Pancreas (tissue), 10 donors: Measurements from ENCODE around the gene ICAM4. TPM values are rescaled to one million over a fixed set of nuclear protein-coding genes. Genes with fewer than 3 reads are reported as not detected.

ENCODE experiments used
- ATAC-seq, 4 donors: fragments of 200-7000 bp; cut with Tn5 transposase; one replicate each; pipeline versions ENCODE4 v1.8.0 to v1.9.1; 2020; ENCODE audit warnings: mild to moderate bottlenecking in 4 of 4, moderate library complexity in 4 of 4
- DNase-seq, 6 donors: peaks; one replicate each; pipeline ENCODE4 v3.0.0-alpha.2; 2020
- FAIRE-seq: peaks from 2 replicates; lab custom pipeline; 2012; peaks lifted over from hg19 to GRCh38; lab: Jason Lieb, UNC
- H3K27ac ChIP-seq, 4 donors: fragments of 200-600 bp; sonication (generic); 1 replicate in 3 of 4; 2 replicates in 1 of 4; pipeline versions ENCODE4 v1.5.0 to v1.8.0; 2020
- H3K27me3 ChIP-seq, 4 donors: fragments of 200-600 bp; one replicate each; pipeline ENCODE4 v1.8.0; 2021
- H3K36me3 ChIP-seq, 3 donors: fragments of 200-600 bp; sonication (generic) in 1 of 3; one replicate each; pipeline versions ENCODE4 v1.5.0 to v1.8.0; 2020 to 2021
- H3K4me1 ChIP-seq, 3 donors: fragments of 200-600 bp; one replicate each; pipeline ENCODE4 v1.8.0; 2021
- H3K4me3 ChIP-seq, 4 donors: fragments of 200-600 bp; sonication (generic) in 2 of 4; one replicate each; pipeline versions ENCODE4 v1.5.0 to v1.8.0; 2020 to 2021
- H3K9me3 ChIP-seq, 4 donors: fragments of 200-600 bp; one replicate each; pipeline ENCODE4 v1.8.0; 2021
- WGBS, 2 donors: extraction: QIAGEN DNeasy Blood & Tissue Kit; methylation state at CpG; one replicate each; pipeline ENCODE4 v1.1.7; 2013; 5-methylcytosine and 5-hydroxymethylcytosine counted together
- intact Hi-C, 3 donors: fragments of 100-400 bp; cut with DNase I; formaldehyde crosslinking; loops; one replicate each; pipeline versions ENCODE4 v1.11.1 to v1.14.2; 2022
- polyA plus RNA-seq, 2 donors: library from polyadenylated mRNA; stranded (reverse); fragments of 200-250 nt; gene quantifications; one replicate each; pipeline ENCODE4 v1.2.3, GENCODE V29; 2013
- total RNA-seq, 6 donors: library from RNA; stranded (reverse); fragmentation: NEBNext Ultra II Directional in 4 of 6; extraction: Animal tissue kit (Norgen Biotek cat#: 25700) in 4 of 6; gene quantifications; one replicate each; pipeline versions ENCODE4 v1.2.1 to v1.2.4, GENCODE V29; 2021 to 2023
- TF ChIP-seq, protein P1 (sequence below), 4 donors: fragments of 200-600 bp; sonication (generic) in 3 of 4; IDR thresholded peaks; one replicate each; pipeline versions ENCODE4 v1.5.0 to v1.8.0; 2021; ENCODE audit warnings: antibody characterized with exemption in 4 of 4
- donor health status: healthy with polysubstance abuse.
- donor health status: DM: no; HTN: no; CAD: no; lungs with moderate emphysema.
- donor health status: DM: no; HTN: no; CAD: no.
- donor health status: control.
- donor health status: control.
- donor health status: Bipolar disorder and iron deficiency.
- donor health status: DM: yes; HTN: yes; CAD: no.
- donor health status: DM: no; HTN: no; CAD: no.
- donor health status: DM: no; HTN: no; CAD: no.
- donor health status: DM: yes; HTN: yes; CAD: no.

The ICAM4 gene
- total and polyA plus RNA-seq, 8 donors: 0.13 to 0.56 (median 0.21) TPM; not detected in 2

DNA sequence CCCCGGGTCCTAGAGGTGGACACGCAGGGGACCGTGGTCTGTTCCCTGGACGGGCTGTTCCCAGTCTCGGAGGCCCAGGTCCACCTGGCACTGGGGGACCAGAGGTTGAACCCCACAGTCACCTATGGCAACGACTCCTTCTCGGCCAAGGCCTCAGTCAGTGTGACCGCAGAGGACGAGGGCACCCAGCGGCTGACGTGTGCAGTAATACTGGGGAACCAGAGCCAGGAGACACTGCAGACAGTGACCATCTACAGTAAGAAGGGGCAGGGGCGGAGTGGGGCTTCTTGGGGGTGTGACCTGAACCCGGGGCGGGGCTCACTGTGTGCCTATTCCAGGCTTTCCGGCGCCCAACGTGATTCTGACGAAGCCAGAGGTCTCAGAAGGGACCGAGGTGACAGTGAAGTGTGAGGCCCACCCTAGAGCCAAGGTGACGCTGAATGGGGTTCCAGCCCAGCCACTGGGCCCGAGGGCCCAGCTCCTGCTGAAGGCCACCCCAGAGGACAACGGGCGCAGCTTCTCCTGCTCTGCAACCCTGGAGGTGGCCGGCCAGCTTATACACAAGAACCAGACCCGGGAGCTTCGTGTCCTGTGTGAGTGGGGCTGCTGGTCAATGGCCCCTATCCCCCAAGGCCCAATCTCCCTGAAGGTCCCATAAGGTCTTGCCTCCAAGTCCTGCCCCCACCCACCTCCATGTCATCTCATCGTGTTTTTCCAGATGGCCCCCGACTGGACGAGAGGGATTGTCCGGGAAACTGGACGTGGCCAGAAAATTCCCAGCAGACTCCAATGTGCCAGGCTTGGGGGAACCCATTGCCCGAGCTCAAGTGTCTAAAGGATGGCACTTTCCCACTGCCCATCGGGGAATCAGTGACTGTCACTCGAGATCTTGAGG, 2.4 kb upstream of the ICAM4 start:
- no peak overlapping the region for H3K27ac ChIP-seq
- no peaks in the 10 kb centered on the region for H3K9me3 ChIP-seq
- no peak for DNase-seq
- H3K27me3 ChIP-seq: peaks cover 0 to 9% (median 6%) of the 10 kb centered on the region in 4 donors
- peaks cover 0 to 10% (median 0%) of the 10 kb centered on the region in 3 donors for H3K4me1 ChIP-seq
- no peak for FAIRE-seq
- intact Hi-C loops: no loop called here
- H3K4me3 ChIP-seq: no peak overlapping the region
- ATAC-seq: no peak
- TF ChIP-seq, protein P1, sequence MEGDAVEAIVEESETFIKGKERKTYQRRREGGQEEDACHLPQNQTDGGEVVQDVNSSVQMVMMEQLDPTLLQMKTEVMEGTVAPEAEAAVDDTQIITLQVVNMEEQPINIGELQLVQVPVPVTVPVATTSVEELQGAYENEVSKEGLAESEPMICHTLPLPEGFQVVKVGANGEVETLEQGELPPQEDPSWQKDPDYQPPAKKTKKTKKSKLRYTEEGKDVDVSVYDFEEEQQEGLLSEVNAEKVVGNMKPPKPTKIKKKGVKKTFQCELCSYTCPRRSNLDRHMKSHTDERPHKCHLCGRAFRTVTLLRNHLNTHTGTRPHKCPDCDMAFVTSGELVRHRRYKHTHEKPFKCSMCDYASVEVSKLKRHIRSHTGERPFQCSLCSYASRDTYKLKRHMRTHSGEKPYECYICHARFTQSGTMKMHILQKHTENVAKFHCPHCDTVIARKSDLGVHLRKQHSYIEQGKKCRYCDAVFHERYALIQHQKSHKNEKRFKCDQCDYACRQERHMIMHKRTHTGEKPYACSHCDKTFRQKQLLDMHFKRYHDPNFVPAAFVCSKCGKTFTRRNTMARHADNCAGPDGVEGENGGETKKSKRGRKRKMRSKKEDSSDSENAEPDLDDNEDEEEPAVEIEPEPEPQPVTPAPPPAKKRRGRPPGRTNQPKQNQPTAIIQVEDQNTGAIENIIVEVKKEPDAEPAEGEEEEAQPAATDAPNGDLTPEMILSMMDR (IDR thresholded peaks at IDR 0.05): no peak
- 75 to 87% methylated on average over 34 of the region's 34 CpGs for WGBS, 2 donors
- no peaks in the 10 kb centered on the region for H3K36me3 ChIP-seq

DNA sequence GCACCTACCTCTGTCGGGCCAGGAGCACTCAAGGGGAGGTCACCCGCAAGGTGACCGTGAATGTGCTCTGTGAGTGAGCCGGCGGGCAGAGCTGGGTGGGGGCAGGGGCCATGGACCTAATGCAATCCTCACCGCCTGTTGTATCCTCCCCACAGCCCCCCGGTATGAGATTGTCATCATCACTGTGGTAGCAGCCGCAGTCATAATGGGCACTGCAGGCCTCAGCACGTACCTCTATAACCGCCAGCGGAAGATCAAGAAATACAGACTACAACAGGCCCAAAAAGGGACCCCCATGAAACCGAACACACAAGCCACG, 1.8 kb upstream of the ICAM4 start:
- Histone ChIP-seq H3K4me1 (peaks cover 0 to 16% (median 0%) of the 10 kb centered on the region in 3 donors), H3K36me3 (no peaks in the 10 kb centered on the region), H3K9me3 (no peaks in the 10 kb centered on the region), H3K27me3 (peaks cover 0 to 9% (median 6%) of the 10 kb centered on the region in 4 donors), H3K27ac (no peak overlapping the region), H3K4me3 (no peak overlapping the region)
- 87 to 94% methylated on average over 13 of the region's 13 CpGs for WGBS, 2 donors
- DNase-seq: no peak
- ATAC-seq: no peak
- intact Hi-C loops: no loop called here
- FAIRE-seq: no peak
- TF ChIP-seq, protein P1 (IDR thresholded peaks at IDR 0.05): no peak

DNA sequence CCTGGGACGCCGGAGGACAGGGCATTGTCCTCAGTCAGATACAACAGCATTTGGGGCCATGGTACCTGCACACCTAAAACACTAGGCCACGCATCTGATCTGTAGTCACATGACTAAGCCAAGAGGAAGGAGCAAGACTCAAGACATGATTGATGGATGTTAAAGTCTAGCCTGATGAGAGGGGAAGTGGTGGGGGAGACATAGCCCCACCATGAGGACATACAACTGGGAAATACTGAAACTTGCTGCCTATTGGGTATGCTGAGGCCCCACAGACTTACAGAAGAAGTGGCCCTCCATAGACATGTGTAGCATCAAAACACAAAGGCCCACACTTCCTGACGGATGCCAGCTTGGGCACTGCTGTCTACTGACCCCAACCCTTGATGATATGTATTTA, 1.4 kb upstream of the ICAM4 start:
- no peak for FAIRE-seq
- H3K27me3 ChIP-seq: peaks cover 0 to 14% (median 6%) of the 10 kb centered on the region in 4 donors
- H3K27ac ChIP-seq: no peak overlapping the region
- H3K9me3 ChIP-seq: no peaks in the 10 kb centered on the region
- WGBS, 2 donors: 83 to 94% methylated on average over 4 of the region's 4 CpGs
- H3K4me1 ChIP-seq: peaks cover 0 to 17% (median 0%) of the 10 kb centered on the region in 3 donors
- H3K36me3 ChIP-seq: no peaks in the 10 kb centered on the region
- no peak overlapping the region for H3K4me3 ChIP-seq
- DNase-seq: no peak
- TF ChIP-seq, protein P1 (IDR thresholded peaks at IDR 0.05): no peak
- intact Hi-C loops: no loop called here
- ATAC-seq: no peak

DNA sequence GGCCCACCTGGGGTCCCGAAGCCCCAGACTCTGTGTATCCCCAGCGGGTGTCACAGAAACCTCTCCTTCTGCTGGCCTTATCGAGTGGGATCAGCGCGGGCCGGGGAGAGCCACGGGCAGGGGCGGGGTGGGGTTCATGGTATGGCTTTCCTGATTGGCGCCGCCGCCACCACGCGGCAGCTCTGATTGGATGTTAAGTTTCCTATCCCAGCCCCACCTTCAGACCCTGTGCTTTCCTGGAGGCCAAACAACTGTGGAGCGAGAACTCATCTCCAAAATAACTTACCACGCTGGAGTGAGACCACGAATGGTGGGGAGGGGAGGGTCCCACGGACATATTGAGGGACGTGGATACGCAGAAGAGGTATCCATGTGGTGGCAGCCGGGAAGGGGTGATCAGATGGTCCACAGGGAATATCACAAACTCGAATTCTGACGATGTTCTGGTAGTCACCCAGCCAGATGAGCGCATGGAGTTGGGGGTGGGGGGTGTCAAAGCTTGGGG, 2.0 kb downstream of the ICAM4 start:
- TF ChIP-seq, protein P1 (IDR thresholded peaks at IDR 0.05): no peak
- DNase-seq: no peak
- H3K27me3 ChIP-seq: peaks cover 0 to 31% (median 8%) of the 10 kb centered on the region in 4 donors
- H3K4me3 ChIP-seq: peak overlapping the region in 1 of 4 donors; percentile 48
- ATAC-seq: no peak
- no peaks in the 10 kb centered on the region for H3K9me3 ChIP-seq
- H3K36me3 ChIP-seq: no peaks in the 10 kb centered on the region
- H3K27ac ChIP-seq: no peak overlapping the region
- 4% methylated on average over 23 of the region's 23 CpGs for WGBS, 2 donors
- peaks cover 9 to 22% (median 11%) of the 10 kb centered on the region in 3 donors for H3K4me1 ChIP-seq
- no peak for FAIRE-seq
- intact Hi-C loops: no loop called here
